B cell (primary cell): ENCODE results near the gene IL1RL2. TPM values are rescaled to one million over a fixed set of nuclear protein-coding genes. Genes with fewer than 3 reads are reported as not detected.

ENCODE experiments used
- ATAC-seq: fragments of 200-7000 bp; cut with Tn5 transposase; one replicate; pipeline ENCODE4 v1.10.0; 2021; ENCODE audit warnings: low read depth, mild to moderate bottlenecking, moderate number of reproducible peaks, moderate library complexity
- CTCF ChIA-PET: fragments of 350-600 bp; sonication (Branson Sonifier 250); formaldehyde crosslinking; loops from one replicate; lab custom pipeline; 2021; ENCODE audit warnings: antibody characterized with exemption, inconsistent platforms; lab: Charles Lee
- POLR2A ChIA-PET: fragments of 350-600 bp; sonication (Branson Sonifier 250); formaldehyde crosslinking; loops from one replicate; lab custom pipeline; 2021; ENCODE audit warnings: antibody characterized with exemption; lab: Charles Lee
- DNase-seq: peaks from one replicate; pipeline ENCODE4 v3.0.0; 2013
- H2AFZ ChIP-seq: 2 replicates; pipeline ENCODE4 v1.6.1; 2012; ENCODE audit warnings: mild to moderate bottlenecking, low read depth, low read length; ENCODE audit not compliant: insufficient read depth, poor library complexity, severe bottlenecking
- H3K27ac ChIP-seq, 2 donors: 1 replicate in 1 of 2; 2 replicates in 1 of 2; pipeline ENCODE4 v1.5.1; 2012 to 2013; ENCODE audit warnings: low read length in 2 of 2, mild to moderate bottlenecking in 2 of 2, moderate library complexity in 1 of 2
- H3K27me3 ChIP-seq, 4 experiments: fragments of 200-600 bp in 1 of 4; sonication (generic) in 1 of 4; replicated peaks in 1 of 4; 1 replicate in 2 of 4; 2 replicates in 2 of 4; pipeline versions ENCODE4 v1.6.1 to v1.7.0; 2013 to 2016; ENCODE audit warnings: low read length in 3 of 4, mild to moderate bottlenecking in 2 of 4, mixed read lengths in 1 of 4, moderate library complexity in 1 of 4; ENCODE audit not compliant: insufficient read depth in 4 of 4, control insufficient read depth in 3 of 4; ENCODE audit errors: control extremely low read depth in 1 of 4
- H3K36me3 ChIP-seq, 2 experiments: replicated peaks in 1 of 2; 1 replicate in 1 of 2; 2 replicates in 1 of 2; pipeline versions ENCODE4 v1.6.1 to v1.7.1; 2013; ENCODE audit warnings: low read length in 1 of 2; ENCODE audit not compliant: insufficient read depth in 2 of 2, control insufficient read depth in 1 of 2; ENCODE audit errors: control extremely low read depth in 1 of 2, extremely low read depth in 1 of 2
- H3K4me1 ChIP-seq, 2 donors: fragments of 200-600 bp in 1 of 2; sonication (generic) in 1 of 2; 1 replicate in 1 of 2; 2 replicates in 1 of 2; pipeline versions ENCODE4 v1.5.1 to v1.6.1; 2013 to 2017; ENCODE audit warnings: low read length in 2 of 2; ENCODE audit not compliant: control insufficient read depth in 2 of 2, insufficient read depth in 2 of 2
- H3K4me2 ChIP-seq: replicated peaks from 2 replicates; pipeline ENCODE3; 2012; ENCODE audit warnings: mild to moderate bottlenecking, low read depth, low read length; ENCODE audit not compliant: poor library complexity, severe bottlenecking
- H3K4me3 ChIP-seq, 5 experiments: fragments of 200-600 bp in 1 of 5; sonication (generic) in 1 of 5; 1 replicate in 3 of 5; 2 replicates in 2 of 5; pipeline versions ENCODE4 v1.5.1 to v1.7.0; 2011 to 2016; ENCODE audit warnings: low read length in 4 of 5, mild to moderate bottlenecking in 4 of 5, low read depth in 2 of 5, control low read depth in 1 of 5, moderate library complexity in 1 of 5; ENCODE audit not compliant: insufficient read depth in 1 of 5; ENCODE audit errors: control extremely low read depth in 1 of 5, extremely low read depth in 1 of 5
- H3K79me2 ChIP-seq: fragments of 200-600 bp; sonication (generic); one replicate; pipeline ENCODE4 v1.6.0; 2016; ENCODE audit warnings: low read length; ENCODE audit not compliant: control insufficient read depth, insufficient read depth
- H3K9ac ChIP-seq: fragments of 200-600 bp; sonication (generic); 2 replicates; pipeline ENCODE4 v1.6.1; 2017; ENCODE audit warnings: mild to moderate bottlenecking, low read length, moderate library complexity
- H3K9me3 ChIP-seq, 3 donors: one replicate each; pipeline versions ENCODE4 v1.6.1 to v1.7.1; 2013; ENCODE audit warnings: low read length in 2 of 3; ENCODE audit not compliant: control insufficient read depth in 2 of 3, insufficient read depth in 1 of 3; ENCODE audit errors: control extremely low read depth in 1 of 3
- H4K20me1 ChIP-seq: 2 replicates; pipeline ENCODE4 v1.6.0; 2012; ENCODE audit warnings: mild to moderate bottlenecking, low read length; ENCODE audit not compliant: insufficient read depth, control insufficient read depth, poor library complexity, severe bottlenecking
- H3K27ac Mint-ChIP-seq: one replicate; pipeline ENCODE4 v1.8.0; 2021; ENCODE audit warnings: mixed read lengths
- H3K27me3 Mint-ChIP-seq: one replicate; pipeline ENCODE4 v1.8.0; 2021; ENCODE audit warnings: mixed read lengths
- H3K4me1 Mint-ChIP-seq: one replicate; pipeline ENCODE4 v1.8.0; 2021; ENCODE audit warnings: mixed read lengths
- H3K4me3 Mint-ChIP-seq: one replicate; pipeline ENCODE4 v1.8.0; 2021; ENCODE audit warnings: mixed read lengths
- H3K9me3 Mint-ChIP-seq: one replicate; pipeline ENCODE4 v1.8.0; 2022; ENCODE audit warnings: mixed read lengths; ENCODE audit not compliant: insufficient read depth
- CTCF ChIP-seq: fragments of 200-600 bp; IDR thresholded peaks from one replicate; pipeline ENCODE4 v1.8.0; 2022; ENCODE audit warnings: antibody characterized with exemption, mild to moderate bottlenecking
- EZH2 ChIP-seq: IDR thresholded peaks from 2 replicates; pipeline ENCODE4 v1.6.1; 2012; ENCODE audit warnings: borderline replicate concordance, low read depth, mild to moderate bottlenecking, moderate library complexity, low read length; ENCODE audit not compliant: insufficient read depth, poor library complexity, severe bottlenecking
- WGBS: methylation state at CpG from one replicate; pipeline ENCODE4 v1.1.5; 2013; ENCODE audit warnings: missing lambda C conversion rate; ENCODE audit not compliant: insufficient coverage; 5-methylcytosine and 5-hydroxymethylcytosine counted together
- intact Hi-C: fragments of 100-400 bp; cut with micrococcal nuclease; formaldehyde crosslinking; loops from one replicate; pipeline ENCODE4 v1.10.0; 2022
- polyA plus RNA-seq: library from polyadenylated mRNA; depleted of rRNA; stranded (reverse); fragments of >200 nt; gene quantifications from 2 replicates; pipeline ENCODE4 v1.2.3, GENCODE V29; 2012
- total RNA-seq, 2 donors: library from RNA; stranded (reverse); fragments of 120-200 nt in 1 of 2; gene quantifications; 1 replicate in 1 of 2; 2 replicates in 1 of 2; pipeline versions ENCODE4 v1.2.3 to v1.2.4, GENCODE V29; 2013 to 2022

The IL1RL2 gene
- total and polyA plus RNA-seq, 2 donors (not counting 1 experiment from before 2014, with no cell fraction given) = not detected

DNA sequence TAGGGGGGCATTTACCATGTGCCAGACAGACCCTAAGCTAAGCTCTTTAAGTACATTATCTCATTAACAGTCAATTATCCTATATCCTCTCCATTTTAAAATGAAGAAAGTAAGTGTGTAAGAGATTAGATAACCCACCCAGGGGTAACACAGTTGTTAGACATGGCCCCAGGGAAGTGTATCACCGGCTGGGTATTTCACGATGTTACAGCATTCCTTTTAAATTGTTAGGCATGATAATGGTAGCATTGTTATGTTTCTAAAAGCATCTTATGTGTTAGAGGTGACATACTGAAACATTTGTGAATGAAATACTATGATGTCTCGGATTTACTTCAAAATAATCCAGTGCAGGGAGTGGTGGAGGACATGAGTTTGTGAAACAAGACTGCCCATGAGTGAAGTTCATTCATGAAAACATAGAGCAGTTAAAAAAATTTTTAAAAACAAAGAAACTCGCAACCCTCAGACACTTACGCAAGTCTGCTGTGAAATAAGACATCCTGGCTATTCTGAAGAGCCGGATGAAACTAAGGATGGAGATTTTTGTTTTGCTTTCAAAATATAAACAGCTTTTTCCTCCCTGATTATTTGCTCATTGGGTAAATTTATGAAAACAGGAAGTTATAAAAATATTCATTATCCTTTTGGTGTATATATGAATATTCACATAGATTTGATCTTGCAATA, 54.9 kb downstream of the IL1RL2 start:
- Mint-ChIP-seq H3K27ac (no peak overlapping the region), H3K9me3 (no peaks in the 10 kb centered on the region), H3K4me3 (no peak overlapping the region), H3K27me3 (peaks cover 20% of the 10 kb centered on the region), H3K4me1 (peaks cover 24% of the 10 kb centered on the region)
- Histone ChIP-seq H3K4me1 (peaks cover 7 to 16% of the 10 kb centered on the region in 2 donors), H3K9me3 (no peaks in the 10 kb centered on the region), H3K36me3 (no peaks in the 10 kb centered on the region), H2AFZ (no peak overlapping the region), H3K4me2 (no peak overlapping the region), H3K79me2 (no peaks in the 10 kb centered on the region), H3K27me3 (peaks cover 0 to 3% (median 1%) of the 10 kb centered on the region in 4 experiments), H3K9ac (no peak overlapping the region), H4K20me1 (no peaks in the 10 kb centered on the region), H3K4me3 (no peak overlapping the region), H3K27ac (no peak overlapping the region)
- CTCF ChIA-PET = interaction anchor here (0.9 to 8.3 kb wide), 18 partner anchors 7 to 1233 kb away, joined by 3 to 113 read pairs (median 6); no protein-coding TSS in a partner anchor
- WGBS = 92% methylated on average over 2 of the region's 6 CpGs
- TF ChIP-seq CTCF = no peak
- TF ChIP-seq EZH2 = no peak
- DNase-seq (no peak), ATAC-seq (no peak)
- intact Hi-C loops = loop anchor here (2.0 kb wide), 1 partner anchor 899 kb away; no protein-coding TSS in a partner anchor
- POLR2A ChIA-PET = no interaction called here
